NCI-H524 (cell line): ENCODE results near the gene TTC9B.
"Not testable (repeated sequence)": the region's sequence is repeated elsewhere in the genome, so short reads cannot be mapped to it uniquely, and the experiment has no call there.

Experiments used
- DNase-seq, 2 experiments: peaks; one replicate each; lab custom pipeline; 2025; lab: John Stamatoyannopoulos, UW

TTC9B gene

GRCh38 chr19:40170303-40170989 is 47.7 kb downstream of the TTC9B start:
- not testable (repeated sequence) for DNase-seq

GRCh38 chr19:40169482-40170302 is 48.5 kb downstream of the TTC9B start:
- not testable (repeated sequence) for DNase-seq
